LNCaP clone FGC (cell line): ENCODE measurements around the gene SUMO4.

Experiments used
- DNase-seq: peaks from one replicate; pipeline ENCODE4 v3.0.0-alpha.2; 2011; ENCODE audit warnings: low read depth
- H3K4me3 ChIP-seq: 2 replicates; pipeline ENCODE4 v1.5.1; 2011; ENCODE audit warnings: mild to moderate bottlenecking, low read depth, low read length, control low read depth
- CTCF ChIP-seq: IDR thresholded peaks from 2 replicates; pipeline ENCODE4 v1.5.1; 2012; ENCODE audit warnings: mild to moderate bottlenecking; ENCODE audit not compliant: control insufficient read depth, insufficient read depth; ENCODE audit errors: extremely low read depth

The SUMO4 gene

DNA sequence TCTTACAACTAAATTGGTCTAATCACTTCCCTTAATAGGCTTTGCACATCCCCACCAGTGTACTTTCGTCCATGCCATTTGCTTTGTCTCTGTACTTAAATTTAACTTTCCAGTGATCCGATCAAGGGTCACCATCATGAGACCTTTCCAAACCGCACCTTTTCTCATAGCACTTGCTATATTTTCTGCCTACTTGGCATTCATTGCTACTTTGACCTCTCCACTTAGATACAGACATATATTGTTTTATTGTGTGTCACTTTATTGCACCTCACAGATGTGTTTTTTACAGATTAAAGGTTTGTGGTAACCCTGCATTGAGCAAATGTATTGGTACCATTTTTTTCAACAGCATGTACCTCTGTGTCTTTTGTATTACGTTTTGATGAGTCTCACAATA is 14.8 kb downstream of the SUMO4 start:
- H3K4me3 ChIP-seq, result no peak overlapping the region
- no peak for TF ChIP-seq CTCF
- DNase-seq, result no peak

DNA sequence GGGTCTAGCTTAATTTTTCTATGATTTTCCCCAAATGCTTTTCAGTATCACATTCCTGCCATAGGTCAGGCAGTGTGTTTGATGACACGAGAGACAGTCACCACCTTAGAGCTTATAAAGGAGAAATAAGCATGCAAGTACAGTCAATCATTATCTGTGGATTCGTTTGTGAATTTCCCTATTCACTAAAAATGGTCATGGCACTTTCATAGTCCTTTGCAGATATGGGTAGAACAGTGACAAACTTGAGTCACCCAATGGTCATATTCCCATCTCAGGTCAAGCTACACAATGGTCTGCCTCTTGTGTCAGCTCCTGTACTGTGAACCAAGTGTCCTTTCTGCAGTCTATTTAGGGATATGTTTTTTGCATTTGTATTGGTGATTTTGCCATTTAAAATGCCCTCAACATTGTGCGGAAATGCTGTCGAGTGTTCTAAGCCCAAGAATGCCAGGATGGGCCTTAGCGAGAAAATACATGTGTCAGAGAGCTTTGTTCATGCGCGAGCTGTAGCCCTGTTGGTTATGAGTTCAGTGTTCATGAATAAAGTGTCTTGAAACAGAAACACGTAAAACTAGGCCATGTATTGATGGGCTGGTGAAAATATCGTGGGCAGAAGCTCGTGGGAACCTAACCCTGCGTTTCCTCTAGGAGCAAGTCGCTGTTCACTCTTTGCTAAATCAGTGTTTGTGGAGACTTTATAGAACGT is 19.8 kb downstream of the SUMO4 start:
- no peak for DNase-seq
- no peak for TF ChIP-seq CTCF

DNA sequence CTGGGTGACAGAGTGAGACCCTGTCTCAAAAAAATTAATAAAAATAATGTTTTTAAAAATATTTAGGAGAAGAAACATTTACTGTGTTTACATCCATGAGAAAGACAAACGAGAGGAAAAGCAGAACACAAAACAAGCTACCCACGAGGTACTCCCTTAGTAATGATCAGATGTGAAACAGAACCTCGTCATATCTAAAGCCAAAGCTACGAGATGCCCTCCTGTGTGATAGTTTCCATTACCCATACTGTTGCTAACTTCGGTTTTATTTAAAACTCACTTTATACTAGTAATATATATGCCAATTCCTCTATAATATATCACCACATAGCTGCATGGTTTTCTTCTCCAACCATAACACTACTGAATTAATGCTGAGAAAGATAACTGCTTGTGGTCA is 21.1 kb downstream of the SUMO4 start:
- no peak for DNase-seq
- no peak overlapping the region for H3K4me3 ChIP-seq
- no peak for TF ChIP-seq CTCF

More for the DNA sequence above, 19.8 kb downstream of the SUMO4 start:
- no peak overlapping the region for H3K4me3 ChIP-seq

GRCh38 chr6:149422581-149422980 is 22.5 kb downstream of the SUMO4 start:
- DNase-seq, result no peak
- H3K4me3 ChIP-seq, result no peak overlapping the region
- no peak for TF ChIP-seq CTCF

GRCh38 chr6:149423964-149424440 is 23.9 kb downstream of the SUMO4 start:
- TF ChIP-seq CTCF, result no peak
- no peak overlapping the region for H3K4me3 ChIP-seq

GRCh38 chr6:149425224-149425623 is 25.2 kb downstream of the SUMO4 start:
- no peak overlapping the region for H3K4me3 ChIP-seq
- DNase-seq, result no peak
- TF ChIP-seq CTCF, result no peak

More at GRCh38 chr6:149423964-149424440, 23.9 kb downstream of the SUMO4 start:
- no peak for DNase-seq

GRCh38 chr6:149425754-149426153 is 25.7 kb downstream of the SUMO4 start:
- no peak overlapping the region for H3K4me3 ChIP-seq
- no peak for TF ChIP-seq CTCF
- no peak for DNase-seq
